Endothelial cell of umbilical vein (primary cell): ENCODE data around the gene CFAP141. TPM values are rescaled to one million over a fixed set of nuclear protein-coding genes. Genes with fewer than 3 reads are reported as not detected.

ENCODE experiments used
- BruUV-seq: library from RNA; stranded (reverse); fragments of 400-500 nt; replicated peaks from 2 replicates; lab custom pipeline; 2021; lab: Mats Ljungman, UMichigan
- CTCF ChIA-PET: fragments of 300-600, 350-600 bp; sonication (Branson Sonifier 250); formaldehyde crosslinking; loops from one replicate; lab custom pipeline; 2021; ENCODE audit warnings: antibody characterized with exemption, inconsistent platforms; lab: Charles Lee
- POLR2A ChIA-PET: fragments of 300-600, 350-600 bp; sonication (Branson Sonifier 250); formaldehyde crosslinking; loops from one replicate; lab custom pipeline; 2021; ENCODE audit warnings: antibody characterized with exemption, inconsistent platforms; lab: Charles Lee
- DNase-seq: peaks from one replicate; pipeline ENCODE4 v3.0.0-alpha.2; 2011; ENCODE audit warnings: low read depth, low spot score
- FAIRE-seq: peaks from 2 replicates; lab custom pipeline; 2011; peaks lifted over from hg19 to GRCh38; lab: Jason Lieb, UNC
- H2AFZ ChIP-seq: 2 replicates; pipeline ENCODE4 v1.6.0; 2012; ENCODE audit warnings: low read depth, low read length, control low read depth, inconsistent platforms
- H3K27ac ChIP-seq: 2 replicates; pipeline ENCODE4 v1.5.1; 2011; ENCODE audit warnings: low read depth, mild to moderate bottlenecking, control low read depth, low read length, moderate library complexity; ENCODE audit not compliant: insufficient read depth
- H3K27me3 ChIP-seq, 2 experiments: 2 replicates each; pipeline versions ENCODE4 v1.6.0 to v1.6.1; 2011; ENCODE audit warnings: low read length in 2 of 2, mixed read lengths in 1 of 2; ENCODE audit not compliant: control insufficient read depth in 2 of 2, insufficient read depth in 2 of 2
- H3K36me3 ChIP-seq, 2 experiments: 2 replicates in 1 of 2; 3 replicates in 1 of 2; pipeline ENCODE4 v1.5.1; 2011; ENCODE audit warnings: low read length in 2 of 2, mild to moderate bottlenecking in 1 of 2, moderate library complexity in 1 of 2; ENCODE audit not compliant: control insufficient read depth in 2 of 2, insufficient read depth in 2 of 2; ENCODE audit errors: extremely low read depth in 1 of 2
- H3K4me1 ChIP-seq: 3 replicates; pipeline ENCODE4 v1.5.1; 2011; ENCODE audit warnings: mild to moderate bottlenecking, low read length; ENCODE audit not compliant: control insufficient read depth, insufficient read depth; ENCODE audit errors: extremely low read depth
- H3K4me2 ChIP-seq: 2 replicates; pipeline ENCODE4 v1.6.1; 2011; ENCODE audit warnings: low read length, control low read depth, mixed read lengths; ENCODE audit not compliant: insufficient read depth
- H3K4me3 ChIP-seq, 3 experiments: fragments of 200-600 bp in 1 of 3; sonication (generic), shearing (Covaris generic) in 1 of 3; replicated peaks in 1 of 3; 2 replicates each; pipeline ENCODE4 v1.5.1; 2011 to 2016; ENCODE audit warnings: control low read depth in 3 of 3, low read length in 3 of 3, mild to moderate bottlenecking in 2 of 3, inconsistent platforms in 1 of 3, low read depth in 1 of 3, moderate library complexity in 1 of 3; ENCODE audit not compliant: insufficient read depth in 1 of 3
- H3K79me2 ChIP-seq: 2 replicates; pipeline ENCODE4 v1.6.0; 2012; ENCODE audit warnings: low read length, inconsistent platforms; ENCODE audit not compliant: control insufficient read depth, insufficient read depth
- H3K9ac ChIP-seq: replicated peaks from 2 replicates; pipeline ENCODE3; 2011; ENCODE audit warnings: low read length, control low read depth; ENCODE audit not compliant: insufficient read depth; ENCODE audit errors: extremely low read depth
- H3K9me1 ChIP-seq: replicated peaks from 3 replicates; pipeline ENCODE4 v1.6.0; 2011; ENCODE audit warnings: mild to moderate bottlenecking, low read length; ENCODE audit not compliant: control insufficient read depth, insufficient read depth; ENCODE audit errors: extremely low read depth
- H3K9me3 ChIP-seq: replicated peaks from 2 replicates; pipeline ENCODE4 v1.5.1; 2012; ENCODE audit warnings: low read length, inconsistent platforms; ENCODE audit not compliant: control insufficient read depth, insufficient read depth
- H4K20me1 ChIP-seq: replicated peaks from 2 replicates; pipeline ENCODE3; 2011; ENCODE audit warnings: mild to moderate bottlenecking, low read length; ENCODE audit not compliant: control insufficient read depth, insufficient read depth; ENCODE audit errors: extremely low read depth
- EZH2 ChIP-seq: IDR thresholded peaks from 2 replicates; pipeline ENCODE4 v1.6.1; 2012; ENCODE audit warnings: borderline replicate concordance, low read depth, mild to moderate bottlenecking, moderate library complexity, low read length, inconsistent platforms; ENCODE audit not compliant: severe bottlenecking
- FOS ChIP-seq: IDR thresholded peaks from 2 replicates; pipeline ENCODE4 v1.6.1; 2011; ENCODE audit warnings: mild to moderate bottlenecking, low read length, moderate library complexity, borderline replicate concordance; ENCODE audit not compliant: insufficient read depth
- GATA2 ChIP-seq: IDR thresholded peaks from 2 replicates; pipeline ENCODE4 v1.7.0; 2011; ENCODE audit warnings: low read depth, mild to moderate bottlenecking, moderate library complexity, mixed read lengths, low read length; ENCODE audit not compliant: insufficient read length, insufficient read depth
- JUN ChIP-seq: IDR thresholded peaks from 2 replicates; pipeline ENCODE4 v1.6.1; 2011; ENCODE audit warnings: borderline replicate concordance, low read depth; ENCODE audit not compliant: insufficient read length, insufficient read depth
- POLR2A ChIP-seq: IDR thresholded peaks from 2 replicates; pipeline ENCODE4 v1.6.1; 2012; ENCODE audit warnings: low read depth, mild to moderate bottlenecking, control low read depth, low read length
- POLR2AphosphoS5 ChIP-seq: IDR thresholded peaks from 2 replicates; pipeline ENCODE4 v1.6.1; 2012; ENCODE audit warnings: low read depth, mild to moderate bottlenecking, control low read depth, low read length, moderate library complexity; ENCODE audit not compliant: insufficient read depth
- dilution Hi-C: fragments of 300-500 bp; cut with MboI; formaldehyde crosslinking; loops from one replicate; pipeline ENCODE4 v1.15.0; 2019; ENCODE audit warnings: low sequenced_read_pairs; ENCODE audit not compliant: extremely low pct_ligation_motif_present
- intact Hi-C: fragments of 100-400 bp; cut with micrococcal nuclease; formaldehyde crosslinking; loops from one replicate; pipeline ENCODE4 v1.10.0; 2022
- polyA plus RNA-seq, 4 experiments: library from polyadenylated mRNA; depleted of rRNA in 3 of 4; stranded (reverse) in 3 of 4; unstranded in 1 of 4; fragments of >200 nt; gene quantifications; 2 replicates each; pipeline versions ENCODE4 v1.2.1 to v1.2.3, GENCODE V29; 2011 to 2012; ENCODE audit warnings: missing spikeins in 1 of 4
- total RNA-seq: library from RNA; stranded (reverse); gene quantifications from 2 replicates; pipeline ENCODE4 v1.2.3, GENCODE V29; 2021
- TF ChIP-seq, protein P1 (sequence below), 2 donors: IDR thresholded peaks; 1 replicate in 1 of 2; 2 replicates in 1 of 2; pipeline ENCODE4 v1.5.1; 2011; ENCODE audit warnings: low read length in 2 of 2, mild to moderate bottlenecking in 2 of 2, moderate library complexity in 2 of 2, control low read depth in 1 of 2, inconsistent platforms in 1 of 2, low read depth in 1 of 2; ENCODE audit not compliant: insufficient read depth in 1 of 2; ENCODE audit errors: extremely low read depth in 1 of 2
- TF ChIP-seq, protein P2 (sequence below): IDR thresholded peaks from 2 replicates; pipeline ENCODE4 v1.6.1; 2011; ENCODE audit not compliant: insufficient read depth, insufficient read length

Gene CFAP141
- total and polyA plus RNA-seq, 2 donors (not counting 3 experiments of a cell fraction or from before 2014, with no cell fraction given), result not detected

DNA sequence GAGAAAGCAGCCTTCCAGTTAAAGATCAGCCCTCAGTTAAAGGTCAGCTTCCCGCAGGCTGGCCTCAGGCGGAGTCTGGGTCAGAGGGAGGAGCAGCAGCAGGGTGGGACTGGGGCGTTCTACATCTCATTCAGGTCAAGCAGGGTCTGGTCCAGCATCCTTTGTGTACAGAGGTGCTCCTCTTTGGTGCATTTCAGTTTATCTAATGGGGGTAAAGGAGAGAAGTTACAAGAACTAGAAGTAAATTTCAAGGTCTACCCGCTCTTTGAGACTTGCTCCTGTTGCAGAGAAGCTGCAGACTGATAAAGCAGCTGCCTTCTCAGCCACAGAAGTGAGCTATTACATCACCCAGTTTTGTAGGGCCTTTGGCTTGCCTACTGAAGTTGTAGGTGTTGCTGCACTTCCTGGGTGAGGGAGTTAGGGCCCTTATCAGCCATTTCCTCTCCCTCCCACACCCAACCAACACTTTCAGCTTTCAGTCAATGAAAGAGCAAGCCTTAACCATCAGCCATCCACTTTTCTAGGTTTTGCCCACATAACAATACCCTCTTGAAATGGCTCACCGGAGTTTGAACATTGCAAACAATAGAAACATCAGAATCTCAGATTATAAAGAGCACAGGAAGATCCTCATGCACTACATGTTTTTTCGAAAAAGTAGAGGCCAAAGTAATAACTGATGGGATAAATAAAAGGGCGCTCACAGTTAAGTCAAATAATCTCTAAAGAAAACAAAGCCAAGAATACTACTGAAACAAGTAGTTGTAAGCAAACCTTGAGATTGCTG is 48.4 kb downstream of the CFAP141 start:
- POLR2A ChIA-PET, result no interaction called here
- H3K4me1 ChIP-seq, result peaks cover 22% of the 10 kb centered on the region
- no peak overlapping the region for H3K4me3 ChIP-seq
- peaks cover 38% of the 10 kb centered on the region for H3K79me2 ChIP-seq
- intact Hi-C loops, result loop anchor here (10.0 kb wide), 1 partner anchor 163 kb away; the partner anchor contains the start of gene RPS27
- H3K27ac ChIP-seq, result no peak overlapping the region
- H2AFZ ChIP-seq, result no peak overlapping the region
- H3K9me1 ChIP-seq, result no peaks in the 10 kb centered on the region
- H3K4me2 ChIP-seq, result no peak overlapping the region
- no peak overlapping the region for H3K9ac ChIP-seq
- no peaks in the 10 kb centered on the region for H4K20me1 ChIP-seq
- no TSS peak for BruUV-seq
- DNase-seq, result no peak
- no peaks in the 10 kb centered on the region for H3K27me3 ChIP-seq
- no peak for FAIRE-seq
- dilution Hi-C loops, result no loop called here
- peaks cover 20 to 30% of the 10 kb centered on the region in 2 experiments for H3K36me3 ChIP-seq
- no peaks in the 10 kb centered on the region for H3K9me3 ChIP-seq
- CTCF ChIA-PET, result interaction anchor here (1.5 kb wide), 1 partner anchor 20 kb away, joined by 6 read pairs; no protein-coding TSS in a partner anchor
- TF ChIP-seq POLR2A (no peak), FOS (no peak), JUN (no peak), EZH2 (no peak), GATA2 (no peak), POLR2AphosphoS5 (no peak)
- TF ChIP-seq, protein P1, sequence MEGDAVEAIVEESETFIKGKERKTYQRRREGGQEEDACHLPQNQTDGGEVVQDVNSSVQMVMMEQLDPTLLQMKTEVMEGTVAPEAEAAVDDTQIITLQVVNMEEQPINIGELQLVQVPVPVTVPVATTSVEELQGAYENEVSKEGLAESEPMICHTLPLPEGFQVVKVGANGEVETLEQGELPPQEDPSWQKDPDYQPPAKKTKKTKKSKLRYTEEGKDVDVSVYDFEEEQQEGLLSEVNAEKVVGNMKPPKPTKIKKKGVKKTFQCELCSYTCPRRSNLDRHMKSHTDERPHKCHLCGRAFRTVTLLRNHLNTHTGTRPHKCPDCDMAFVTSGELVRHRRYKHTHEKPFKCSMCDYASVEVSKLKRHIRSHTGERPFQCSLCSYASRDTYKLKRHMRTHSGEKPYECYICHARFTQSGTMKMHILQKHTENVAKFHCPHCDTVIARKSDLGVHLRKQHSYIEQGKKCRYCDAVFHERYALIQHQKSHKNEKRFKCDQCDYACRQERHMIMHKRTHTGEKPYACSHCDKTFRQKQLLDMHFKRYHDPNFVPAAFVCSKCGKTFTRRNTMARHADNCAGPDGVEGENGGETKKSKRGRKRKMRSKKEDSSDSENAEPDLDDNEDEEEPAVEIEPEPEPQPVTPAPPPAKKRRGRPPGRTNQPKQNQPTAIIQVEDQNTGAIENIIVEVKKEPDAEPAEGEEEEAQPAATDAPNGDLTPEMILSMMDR (IDR thresholded peaks at IDR 0.05; ENCODE audit: extremely low read depth in 1 of 2, insufficient read depth in 1 of 2, low read depth in 1 of 2, low read length in 2 of 2), result no peak
- TF ChIP-seq, protein P2, sequence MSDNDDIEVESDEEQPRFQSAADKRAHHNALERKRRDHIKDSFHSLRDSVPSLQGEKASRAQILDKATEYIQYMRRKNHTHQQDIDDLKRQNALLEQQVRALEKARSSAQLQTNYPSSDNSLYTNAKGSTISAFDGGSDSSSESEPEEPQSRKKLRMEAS, result no peak
